PC-3 (cell line): ENCODE data around the gene CLIC4. TPM values are rescaled to one million over a fixed set of nuclear protein-coding genes. Genes with fewer than 3 reads are reported as not detected.

Experiments used
- ATAC-seq: fragments of 200-7000 bp; cut with Tn5 transposase; 2 replicates; pipeline ENCODE4 v1.9.1; 2020; ENCODE audit warnings: mild to moderate bottlenecking, moderate library complexity
- BruUV-seq: library from RNA; stranded (reverse); fragments of 400-500 nt; replicated peaks from 2 replicates; lab custom pipeline; 2021; lab: Mats Ljungman, UMichigan
- CTCF ChIA-PET: fragments of 300-600 bp; sonication (Branson Sonifier 250); formaldehyde crosslinking; loops from one replicate; lab custom pipeline; 2022; ENCODE audit warnings: antibody characterized with exemption; lab: Charles Lee
- POLR2A ChIA-PET: fragments of 300-600 bp; sonication (Branson Sonifier 250); formaldehyde crosslinking; loops from one replicate; lab custom pipeline; 2022; ENCODE audit warnings: antibody characterized with exemption; ENCODE audit not compliant: unreplicated experiment; lab: Charles Lee
- DNase-seq: peaks from one replicate; pipeline ENCODE4 v3.0.0-alpha.2; 2015
- H2AFZ ChIP-seq: fragments of 300-600 bp; sonication (generic); 2 replicates; pipeline ENCODE4 v1.6.0; 2016; ENCODE audit warnings: antibody characterized with exemption, low read length
- H3F3A ChIP-seq: fragments of 300-600 bp; sonication (generic); one replicate; pipeline ENCODE4 v1.6.0; 2017; ENCODE audit warnings: antibody characterized with exemption, low read length, control low read depth, mild to moderate bottlenecking; ENCODE audit not compliant: unreplicated experiment
- H3K27ac ChIP-seq: fragments of 300-600 bp; sonication (generic); 2 replicates; pipeline ENCODE4 v1.5.1; 2016; ENCODE audit warnings: mild to moderate bottlenecking, low read length
- H3K27me3 ChIP-seq: fragments of 300-600 bp; sonication (generic); 2 replicates; pipeline ENCODE4 v1.6.1; 2016; ENCODE audit warnings: low read length, mixed read lengths
- H3K36me3 ChIP-seq: fragments of 300-600 bp; sonication (generic); 2 replicates; pipeline ENCODE4 v1.6.1; 2016; ENCODE audit warnings: low read depth, mixed run types, low read length, mixed read lengths
- H3K4me1 ChIP-seq: fragments of 300-600 bp; sonication (generic); 2 replicates; pipeline ENCODE4 v1.5.1; 2016; ENCODE audit warnings: low read length; ENCODE audit not compliant: insufficient read depth
- H3K4me2 ChIP-seq: fragments of 300-600 bp; sonication (generic); 2 replicates; pipeline ENCODE4 v1.6.0; 2016; ENCODE audit warnings: low read length
- H3K4me3 ChIP-seq: fragments of 300-600 bp; sonication (generic); 2 replicates; pipeline ENCODE4 v1.5.1; 2016; ENCODE audit warnings: mild to moderate bottlenecking, low read length, mixed read lengths
- H3K79me2 ChIP-seq: fragments of 300-600 bp; sonication (generic); 2 replicates; pipeline ENCODE4 v1.6.1; 2017; ENCODE audit warnings: low read length, mixed read lengths
- H3K9ac ChIP-seq: fragments of 300-600 bp; sonication (generic); 2 replicates; pipeline ENCODE4 v1.6.0; 2016; ENCODE audit warnings: mild to moderate bottlenecking, low read length
- H3K9me2 ChIP-seq: fragments of 300-600 bp; sonication (generic); replicated peaks from 2 replicates; pipeline ENCODE4 v1.6.1; 2016; ENCODE audit warnings: mixed run types, low read length, mixed read lengths
- H3K9me3 ChIP-seq: fragments of 300-600 bp; sonication (generic); 2 replicates; pipeline ENCODE4 v1.6.1; 2016; ENCODE audit warnings: low read length, mixed read lengths
- H4K20me1 ChIP-seq: fragments of 300-600 bp; sonication (generic); 2 replicates; pipeline ENCODE4 v1.6.1; 2016; ENCODE audit warnings: low read length, mixed read lengths
- CTCF ChIP-seq: fragments of 300-600 bp; sonication (generic); conservative IDR thresholded peaks from 2 replicates; pipeline ENCODE4 v1.5.1; 2017; ENCODE audit warnings: antibody characterized with exemption, low read depth, mild to moderate bottlenecking, low read length
- EZH2 ChIP-seq: fragments of 300-600 bp; sonication (generic); IDR thresholded peaks from one replicate; pipeline ENCODE4 v1.6.1; 2017; ENCODE audit warnings: antibody characterized with exemption, mild to moderate bottlenecking, low read length; ENCODE audit not compliant: unreplicated experiment
- EZH2phosphoT487 ChIP-seq: fragments of 300-600 bp; sonication (generic); IDR thresholded peaks from 2 replicates; pipeline ENCODE4 v1.6.1; 2018; ENCODE audit warnings: mild to moderate bottlenecking, antibody characterized with exemption, low read length, borderline replicate concordance
- intact Hi-C: fragments of 100-400 bp; cut with micrococcal nuclease; formaldehyde crosslinking; loops from 2 replicates; pipeline ENCODE4 v1.9.0; 2023
- total RNA-seq: library from RNA; depleted of rRNA; stranded (reverse); fragments of >200 nt; gene quantifications from 2 replicates; pipeline ENCODE4 v1.2.3, GENCODE V29; 2014

Gene CLIC4
- total RNA-seq, 1 experiment from 2014 or later, result 57.6 TPM

DNA sequence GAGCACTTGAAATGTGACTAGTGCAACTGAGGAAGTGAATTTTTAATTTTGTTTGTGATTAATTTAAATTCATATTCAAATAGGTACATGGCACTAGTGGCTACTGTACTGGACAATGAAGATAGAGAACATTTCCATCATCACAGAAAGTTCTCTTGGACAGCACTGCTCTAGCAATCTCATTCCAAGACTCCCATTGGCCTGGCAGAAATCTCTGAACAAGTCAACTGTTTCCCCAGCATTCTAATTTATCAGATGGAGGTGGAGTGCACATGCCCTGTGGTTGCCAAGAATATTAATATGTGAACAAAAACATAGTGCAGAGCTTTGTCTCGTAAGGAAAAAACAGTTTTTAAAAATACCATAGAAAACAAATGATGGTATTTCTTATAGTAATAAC, 81.3 kb downstream of the CLIC4 start:
- H2AFZ ChIP-seq, result no peak overlapping the region
- no peaks in the 10 kb centered on the region for H3K27me3 ChIP-seq
- no peak overlapping the region for H3K9ac ChIP-seq
- H3K4me3 ChIP-seq, result no peak overlapping the region
- CTCF ChIA-PET, result no interaction called here
- BruUV-seq, result no TSS peak
- H3K79me2 ChIP-seq, result 0 out of 2 replicates have a peak, but pooled peaks cover 4% of the 10 kb centered on the region
- H3F3A ChIP-seq, result no peaks in the 10 kb centered on the region
- ATAC-seq (no peak), DNase-seq (no peak)
- H3K4me2 ChIP-seq, result no peak overlapping the region
- intact Hi-C loops, result loop anchor here (10.0 kb wide), 1 partner anchor 52 kb away; no protein-coding TSS in a partner anchor
- TF ChIP-seq EZH2phosphoT487, result no peak
- no peak for TF ChIP-seq CTCF
- no peak for TF ChIP-seq EZH2
- H3K27ac ChIP-seq, result no peak overlapping the region
- POLR2A ChIA-PET, result no interaction called here
- no peaks in the 10 kb centered on the region for H4K20me1 ChIP-seq
- H3K36me3 ChIP-seq, result no peaks in the 10 kb centered on the region
- no peaks in the 10 kb centered on the region for H3K9me3 ChIP-seq
- no peaks in the 10 kb centered on the region for H3K9me2 ChIP-seq
- H3K4me1 ChIP-seq, result no peaks in the 10 kb centered on the region

GRCh38 chr1:24827379-24828135, 82.3 kb downstream of the CLIC4 start:
- ATAC-seq (no peak), DNase-seq (no peak)
- Histone ChIP-seq H3K27me3 (no peaks in the 10 kb centered on the region), H3K4me2 (no peak overlapping the region), H3K36me3 (no peaks in the 10 kb centered on the region), H3K79me2 (0 out of 2 replicates have a peak, but pooled peaks cover 4% of the 10 kb centered on the region), H4K20me1 (no peaks in the 10 kb centered on the region), H2AFZ (no peak overlapping the region), H3K9ac (no peak overlapping the region), H3K4me3 (no peak overlapping the region), H3K9me3 (no peaks in the 10 kb centered on the region), H3K9me2 (no peaks in the 10 kb centered on the region), H3K27ac (no peak overlapping the region), H3F3A (no peaks in the 10 kb centered on the region), H3K4me1 (no peaks in the 10 kb centered on the region)
- intact Hi-C loops, result loop anchor here (10.0 kb wide), 1 partner anchor 53 kb away; no protein-coding TSS in a partner anchor
- TF ChIP-seq EZH2phosphoT487 (no peak), EZH2 (no peak), CTCF (no peak)
- BruUV-seq, result no TSS peak
- POLR2A ChIA-PET, result interaction anchor here (0.5 kb wide), 1 partner anchor 187 kb away, joined by 3 read pairs; no protein-coding TSS in a partner anchor
- CTCF ChIA-PET, result no interaction called here

DNA sequence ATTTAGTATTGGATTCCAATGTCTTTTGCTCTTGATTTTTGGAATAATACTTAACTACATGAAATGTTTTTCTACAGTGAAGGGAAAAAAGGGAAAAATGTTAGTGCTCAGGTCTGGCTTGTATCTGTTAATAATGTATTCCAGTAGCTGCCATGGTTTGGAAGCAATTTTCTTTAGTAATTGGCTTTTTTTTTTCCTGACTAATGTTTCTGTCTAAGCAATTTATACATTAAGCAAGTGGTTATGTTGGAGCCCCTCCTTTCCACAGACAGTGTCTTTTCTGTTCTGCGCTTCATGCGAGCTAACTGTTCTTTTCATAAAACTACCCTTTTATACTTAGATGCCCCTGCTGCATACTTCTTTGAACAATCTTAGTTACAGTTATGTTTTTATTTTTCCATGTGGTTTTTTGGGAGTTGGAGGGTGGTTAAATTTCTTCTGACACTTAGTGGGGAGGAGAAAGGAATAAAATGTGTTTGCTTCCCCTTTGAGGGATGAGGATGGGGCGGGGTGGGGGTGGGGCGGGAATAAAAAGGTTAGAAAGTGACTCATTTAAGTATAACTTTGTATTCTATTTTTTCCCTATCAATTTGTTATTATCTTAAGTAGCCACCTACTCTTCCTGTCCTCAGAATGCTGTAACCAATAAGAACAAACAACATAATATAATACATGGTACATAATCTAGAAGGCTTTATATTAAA, 83.1 kb downstream of the CLIC4 start:
- no peaks in the 10 kb centered on the region for H4K20me1 ChIP-seq
- no TSS peak for BruUV-seq
- ATAC-seq, result no peak
- no peak overlapping the region for H3K9ac ChIP-seq
- no peaks in the 10 kb centered on the region for H3K27me3 ChIP-seq
- DNase-seq, result no peak
- H3K9me3 ChIP-seq, result no peaks in the 10 kb centered on the region
- ChIA-PET POLR2A (no interaction called here), CTCF (no interaction called here)
- no peak overlapping the region for H3K4me3 ChIP-seq
- TF ChIP-seq EZH2phosphoT487 (no peak), EZH2 (no peak), CTCF (no peak)
- H3K9me2 ChIP-seq, result no peaks in the 10 kb centered on the region
- intact Hi-C loops, result loop anchor here (10.0 kb wide), 1 partner anchor 54 kb away; no protein-coding TSS in a partner anchor
- H3K4me2 ChIP-seq, result no peak overlapping the region
- H3K36me3 ChIP-seq, result no peaks in the 10 kb centered on the region
- H3K79me2 ChIP-seq, result 0 out of 2 replicates have a peak, but pooled peaks cover 4% of the 10 kb centered on the region
- H3F3A ChIP-seq, result no peaks in the 10 kb centered on the region
- H3K27ac ChIP-seq, result no peak overlapping the region
- no peak overlapping the region for H2AFZ ChIP-seq
- no peaks in the 10 kb centered on the region for H3K4me1 ChIP-seq
